K562 (cell line): ENCODE measurements around the gene SPATS2L. TPM values are rescaled to one million over a fixed set of nuclear protein-coding genes. Genes with fewer than 3 reads are reported as not detected.

Source experiments
- CC2D1A ChIP-seq: fragments of 450-650 bp; IDR thresholded peaks from 2 replicates; pipeline ENCODE4 v1.6.1; 2017; ENCODE audit warnings: mild to moderate bottlenecking
- CHD7 ChIP-seq: fragments of 200-600 bp; sonication (generic); IDR thresholded peaks from one replicate; pipeline ENCODE4 v1.6.1; 2012; ENCODE audit warnings: mild to moderate bottlenecking, low read depth, low read length, inconsistent platforms
- HIVEP1 ChIP-seq: fragments of 250-450 bp; sonication (Bioruptor Pico); IDR thresholded peaks from 2 replicates; pipeline ENCODE4 v1.4.0; 2020; ENCODE audit warnings: mild to moderate bottlenecking
- RBFOX2 ChIP-seq: fragments of 200-400 bp; formaldehyde crosslinking; IDR thresholded peaks from 2 replicates; pipeline ENCODE4 v1.6.1; 2017; ENCODE audit warnings: low read depth, mild to moderate bottlenecking, low read length, moderate library complexity
- SAP30 ChIP-seq: fragments of 200-600 bp; sonication (generic); IDR thresholded peaks from 2 replicates; pipeline ENCODE4 v1.6.1; 2012; ENCODE audit warnings: borderline replicate concordance, low read depth, mild to moderate bottlenecking, moderate library complexity, low read length, control low read depth, inconsistent platforms; ENCODE audit not compliant: insufficient read depth, poor library complexity, severe bottlenecking
- TFAM ChIP-seq: fragments of 250-450 bp; sonication (Bioruptor Pico); conservative IDR thresholded peaks from 2 replicates; pipeline ENCODE4 v1.5.0; 2021; ENCODE audit warnings: mild to moderate bottlenecking, moderate library complexity
- ZNF134 ChIP-seq: fragments of 250-450 bp; sonication (Bioruptor Pico); conservative IDR thresholded peaks from 2 replicates; pipeline ENCODE4 v1.4.0; 2020
- ZNF274 ChIP-seq: IDR thresholded peaks from 2 replicates; pipeline ENCODE4 v1.6.1; 2011; ENCODE audit warnings: low read depth, mild to moderate bottlenecking, low read length, moderate library complexity, borderline replicate concordance
- ZNF76 ChIP-seq: fragments of 250-450 bp; sonication (Bioruptor Pico); IDR thresholded peaks from 2 replicates; pipeline ENCODE4 v1.4.0; 2020; ENCODE audit warnings: mild to moderate bottlenecking, moderate library complexity, borderline replicate concordance
- ZNF778 ChIP-seq: fragments of 450-650 bp; formaldehyde crosslinking; IDR thresholded peaks from 2 replicates; pipeline ENCODE4 v1.4.0; 2020; ENCODE audit warnings: mild to moderate bottlenecking, moderate library complexity
- polyA plus RNA-seq, 8 experiments: library from polyadenylated mRNA; depleted of rRNA in 4 of 8; stranded (reverse) in 5 of 8; unstranded in 3 of 8; fragments of >200 nt; fragmentation: Nextera tagmentation in 2 of 8; fragmentation: Illumina TruSeq in 1 of 8; extraction: Ambion mirVana in 2 of 8; extraction: Trizol in 1 of 8; gene quantifications; 2 replicates each; pipeline versions ENCODE4 v1.2.1 to v1.2.3, GENCODE V29; 2011 to 2014; ENCODE audit warnings: inconsistent platforms in 1 of 8, missing spikeins in 1 of 8
- total RNA-seq, 7 experiments: library from RNA; depleted of rRNA in 6 of 7; stranded (reverse); fragments of >200 nt in 6 of 7; fragmentation: Illumina TruSeq in 2 of 7; extraction: Trizol in 2 of 7; gene quantifications; 2 replicates each; pipeline versions ENCODE4 v1.2.1 to v1.2.3, GENCODE V29; 2011 to 2021; ENCODE audit warnings: low replicate concordance in 1 of 7
- TF ChIP-seq, protein P1 (sequence below): conservative IDR thresholded peaks from 2 replicates; pipeline ENCODE4 v1.6.1; 2011; ENCODE audit warnings: low read depth, mild to moderate bottlenecking, low read length; ENCODE audit not compliant: control insufficient read depth
- TF ChIP-seq, protein P2 (sequence below), 2 experiments: fragments of 450-650 bp; IDR thresholded peaks; 2 replicates each; pipeline ENCODE4 v1.6.1; 2018; ENCODE audit warnings: mild to moderate bottlenecking in 2 of 2, low read depth in 1 of 2; ENCODE audit not compliant: partially characterized antibody in 2 of 2

SPATS2L gene
- total and polyA plus RNA-seq, 9 of the 15 experiments (the other 6 are each of a cell fraction or from before 2014, with no cell fraction given), result 11.3 to 41.5 (median 24.9) TPM

DNA sequence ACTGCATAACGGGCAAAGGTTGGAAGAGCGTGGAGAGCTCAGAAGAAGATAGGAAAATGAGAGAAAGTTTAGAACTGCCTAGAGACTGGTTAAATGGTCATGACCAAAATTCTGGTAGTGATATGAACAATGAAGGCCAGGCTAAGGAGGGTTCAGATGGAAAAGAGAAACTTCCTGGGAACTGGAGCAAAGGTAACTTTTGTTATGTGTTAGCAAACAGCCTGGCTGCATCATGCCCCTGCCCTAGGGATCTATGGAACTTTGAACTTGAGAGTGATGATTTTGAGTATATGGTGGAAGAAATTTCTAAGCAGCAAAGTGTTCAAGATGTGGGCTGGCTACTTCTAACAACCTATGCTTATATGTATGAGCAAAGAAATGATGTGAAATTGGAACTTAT lies 44.4 kb upstream of the SPATS2L start (continued):
- no peak for TF ChIP-seq CHD7
- TF ChIP-seq ZNF778 (CRISPR knock-in tag), result no peak
- TF ChIP-seq, protein P1, sequence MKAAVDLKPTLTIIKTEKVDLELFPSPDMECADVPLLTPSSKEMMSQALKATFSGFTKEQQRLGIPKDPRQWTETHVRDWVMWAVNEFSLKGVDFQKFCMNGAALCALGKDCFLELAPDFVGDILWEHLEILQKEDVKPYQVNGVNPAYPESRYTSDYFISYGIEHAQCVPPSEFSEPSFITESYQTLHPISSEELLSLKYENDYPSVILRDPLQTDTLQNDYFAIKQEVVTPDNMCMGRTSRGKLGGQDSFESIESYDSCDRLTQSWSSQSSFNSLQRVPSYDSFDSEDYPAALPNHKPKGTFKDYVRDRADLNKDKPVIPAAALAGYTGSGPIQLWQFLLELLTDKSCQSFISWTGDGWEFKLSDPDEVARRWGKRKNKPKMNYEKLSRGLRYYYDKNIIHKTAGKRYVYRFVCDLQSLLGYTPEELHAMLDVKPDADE, result no peak
- no peak for TF ChIP-seq RBFOX2
- no peak for TF ChIP-seq ZNF76
- TF ChIP-seq SAP30, result no peak
- TF ChIP-seq TFAM, result no peak
- no peak for TF ChIP-seq CC2D1A
- TF ChIP-seq, protein P2, sequence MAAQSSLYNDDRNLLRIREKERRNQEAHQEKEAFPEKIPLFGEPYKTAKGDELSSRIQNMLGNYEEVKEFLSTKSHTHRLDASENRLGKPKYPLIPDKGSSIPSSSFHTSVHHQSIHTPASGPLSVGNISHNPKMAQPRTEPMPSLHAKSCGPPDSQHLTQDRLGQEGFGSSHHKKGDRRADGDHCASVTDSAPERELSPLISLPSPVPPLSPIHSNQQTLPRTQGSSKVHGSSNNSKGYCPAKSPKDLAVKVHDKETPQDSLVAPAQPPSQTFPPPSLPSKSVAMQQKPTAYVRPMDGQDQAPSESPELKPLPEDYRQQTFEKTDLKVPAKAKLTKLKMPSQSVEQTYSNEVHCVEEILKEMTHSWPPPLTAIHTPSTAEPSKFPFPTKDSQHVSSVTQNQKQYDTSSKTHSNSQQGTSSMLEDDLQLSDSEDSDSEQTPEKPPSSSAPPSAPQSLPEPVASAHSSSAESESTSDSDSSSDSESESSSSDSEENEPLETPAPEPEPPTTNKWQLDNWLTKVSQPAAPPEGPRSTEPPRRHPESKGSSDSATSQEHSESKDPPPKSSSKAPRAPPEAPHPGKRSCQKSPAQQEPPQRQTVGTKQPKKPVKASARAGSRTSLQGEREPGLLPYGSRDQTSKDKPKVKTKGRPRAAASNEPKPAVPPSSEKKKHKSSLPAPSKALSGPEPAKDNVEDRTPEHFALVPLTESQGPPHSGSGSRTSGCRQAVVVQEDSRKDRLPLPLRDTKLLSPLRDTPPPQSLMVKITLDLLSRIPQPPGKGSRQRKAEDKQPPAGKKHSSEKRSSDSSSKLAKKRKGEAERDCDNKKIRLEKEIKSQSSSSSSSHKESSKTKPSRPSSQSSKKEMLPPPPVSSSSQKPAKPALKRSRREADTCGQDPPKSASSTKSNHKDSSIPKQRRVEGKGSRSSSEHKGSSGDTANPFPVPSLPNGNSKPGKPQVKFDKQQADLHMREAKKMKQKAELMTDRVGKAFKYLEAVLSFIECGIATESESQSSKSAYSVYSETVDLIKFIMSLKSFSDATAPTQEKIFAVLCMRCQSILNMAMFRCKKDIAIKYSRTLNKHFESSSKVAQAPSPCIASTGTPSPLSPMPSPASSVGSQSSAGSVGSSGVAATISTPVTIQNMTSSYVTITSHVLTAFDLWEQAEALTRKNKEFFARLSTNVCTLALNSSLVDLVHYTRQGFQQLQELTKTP (IDR thresholded peaks at IDR 0.05; ENCODE audit: low read depth in 1 of 2, partially characterized antibody in 2 of 2), result no peak
- no peak for TF ChIP-seq ZNF274
- TF ChIP-seq HIVEP1, result no peak
- no peak for TF ChIP-seq ZNF134
